ENCODE measurements around the gene GLB1L3. TPM values are rescaled to one million over a fixed set of nuclear protein-coding genes. Genes with fewer than 3 reads are reported as not detected.

GLB1L3 gene
- total RNA-seq, 1 experiment from 2014 or later: not detected

- no peak for TF ChIP-seq YY1 (IDR thresholded peaks at IDR 0.05; ENCODE audit: extremely low read depth, insufficient replicate concordance, low read depth, low read length)
These were observed 15.7 kb upstream of the GLB1L3 start (continued) for GRCh38 chr11:134260503-134260902.

DNA sequence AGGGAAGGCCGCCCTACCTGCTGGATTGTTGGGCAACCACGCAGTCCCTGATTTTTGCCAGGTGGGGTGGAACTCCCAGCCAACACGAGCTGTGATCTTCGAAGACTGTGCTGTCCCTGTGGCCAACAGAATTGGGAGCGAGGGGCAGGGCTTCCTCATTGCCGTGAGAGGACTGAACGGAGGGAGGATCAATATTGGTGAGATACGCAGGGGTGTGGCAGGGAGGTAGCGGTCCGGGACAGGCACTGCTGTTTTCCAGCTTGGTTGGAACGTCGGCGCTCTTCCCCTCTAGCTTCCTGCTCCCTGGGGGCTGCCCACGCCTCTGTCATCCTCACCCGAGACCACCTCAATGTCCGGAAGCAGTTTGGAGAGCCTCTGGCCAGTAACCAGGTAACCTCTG, 15.2 kb upstream of the GLB1L3 start:
- H3K9me3 ChIP-seq (ENCODE audit: control insufficient read depth in 1 of 2, insufficient read depth in 1 of 2, low read depth in 1 of 2, low read length in 2 of 2): no peaks in the 10 kb centered on the region
- peaks cover 4 to 8% of the 10 kb centered on the region in 2 experiments; a peak in 3 of 4 replicates for H3K36me3 ChIP-seq (ENCODE audit: control insufficient read depth in 1 of 2, insufficient read depth in 2 of 2, low read length in 2 of 2)
- DNase-seq (ENCODE audit: low read depth, low spot score) (no peak), ATAC-seq (no peak)
- no peaks in the 10 kb centered on the region for H3K27me3 ChIP-seq (ENCODE audit: insufficient read depth, low read length)
- H3K4me3 ChIP-seq (replicated peaks in 1 of 2; ENCODE audit: low read depth in 1 of 2, low read length in 2 of 2): no peak overlapping the region
- H3K9me2 ChIP-seq (ENCODE audit: insufficient read depth): no peaks in the 10 kb centered on the region
- RAD21 ChIA-PET (ENCODE audit: low non-redundant PET in 1 of 2, low total read pairs in 2 of 2, uncharacterized antibody in 2 of 2, unreplicated experiment in 2 of 2): no interaction called here
- H3K27ac ChIP-seq (ENCODE audit: low read depth, low read length): no peak overlapping the region
- H3K4me2 ChIP-seq (ENCODE audit: low read length): no peak overlapping the region
- H3K9ac ChIP-seq (ENCODE audit: low read length): no peak overlapping the region
- no peaks in the 10 kb centered on the region for H3K4me1 ChIP-seq (ENCODE audit: control insufficient read depth in 1 of 2, insufficient read depth in 2 of 2, low read length in 2 of 2)
- POLR2A ChIA-PET: no interaction called here
- TF ChIP-seq, protein P1, sequence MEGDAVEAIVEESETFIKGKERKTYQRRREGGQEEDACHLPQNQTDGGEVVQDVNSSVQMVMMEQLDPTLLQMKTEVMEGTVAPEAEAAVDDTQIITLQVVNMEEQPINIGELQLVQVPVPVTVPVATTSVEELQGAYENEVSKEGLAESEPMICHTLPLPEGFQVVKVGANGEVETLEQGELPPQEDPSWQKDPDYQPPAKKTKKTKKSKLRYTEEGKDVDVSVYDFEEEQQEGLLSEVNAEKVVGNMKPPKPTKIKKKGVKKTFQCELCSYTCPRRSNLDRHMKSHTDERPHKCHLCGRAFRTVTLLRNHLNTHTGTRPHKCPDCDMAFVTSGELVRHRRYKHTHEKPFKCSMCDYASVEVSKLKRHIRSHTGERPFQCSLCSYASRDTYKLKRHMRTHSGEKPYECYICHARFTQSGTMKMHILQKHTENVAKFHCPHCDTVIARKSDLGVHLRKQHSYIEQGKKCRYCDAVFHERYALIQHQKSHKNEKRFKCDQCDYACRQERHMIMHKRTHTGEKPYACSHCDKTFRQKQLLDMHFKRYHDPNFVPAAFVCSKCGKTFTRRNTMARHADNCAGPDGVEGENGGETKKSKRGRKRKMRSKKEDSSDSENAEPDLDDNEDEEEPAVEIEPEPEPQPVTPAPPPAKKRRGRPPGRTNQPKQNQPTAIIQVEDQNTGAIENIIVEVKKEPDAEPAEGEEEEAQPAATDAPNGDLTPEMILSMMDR (IDR thresholded peaks at IDR 0.05 in 2 of 3, conservative IDR thresholded peaks at IDR 0.05 in 1 of 3; ENCODE audit: borderline replicate concordance in 1 of 3, insufficient read depth in 1 of 3, low read depth in 2 of 3, low read length in 2 of 3): no peak
- TF ChIP-seq SIN3A (IDR thresholded peaks at IDR 0.05; ENCODE audit: low read depth): no peak
- TF ChIP-seq EZH2 (IDR thresholded peaks at IDR 0.05): no peak
- no peak for TF ChIP-seq SP1 (IDR thresholded peaks at IDR 0.05; ENCODE audit: low read depth)
- TF ChIP-seq JUND (IDR thresholded peaks at IDR 0.05): no peak
- TF ChIP-seq MAX (IDR thresholded peaks at IDR 0.05): no peak
- TF ChIP-seq FOSL1 (IDR thresholded peaks at IDR 0.05; ENCODE audit: low read depth): no peak
- TF ChIP-seq, protein P2, sequence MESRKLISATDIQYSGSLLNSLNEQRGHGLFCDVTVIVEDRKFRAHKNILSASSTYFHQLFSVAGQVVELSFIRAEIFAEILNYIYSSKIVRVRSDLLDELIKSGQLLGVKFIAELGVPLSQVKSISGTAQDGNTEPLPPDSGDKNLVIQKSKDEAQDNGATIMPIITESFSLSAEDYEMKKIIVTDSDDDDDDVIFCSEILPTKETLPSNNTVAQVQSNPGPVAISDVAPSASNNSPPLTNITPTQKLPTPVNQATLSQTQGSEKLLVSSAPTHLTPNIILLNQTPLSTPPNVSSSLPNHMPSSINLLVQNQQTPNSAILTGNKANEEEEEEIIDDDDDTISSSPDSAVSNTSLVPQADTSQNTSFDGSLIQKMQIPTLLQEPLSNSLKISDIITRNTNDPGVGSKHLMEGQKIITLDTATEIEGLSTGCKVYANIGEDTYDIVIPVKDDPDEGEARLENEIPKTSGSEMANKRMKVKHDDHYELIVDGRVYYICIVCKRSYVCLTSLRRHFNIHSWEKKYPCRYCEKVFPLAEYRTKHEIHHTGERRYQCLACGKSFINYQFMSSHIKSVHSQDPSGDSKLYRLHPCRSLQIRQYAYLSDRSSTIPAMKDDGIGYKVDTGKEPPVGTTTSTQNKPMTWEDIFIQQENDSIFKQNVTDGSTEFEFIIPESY (IDR thresholded peaks at IDR 0.05; ENCODE audit: extremely low read depth, insufficient replicate concordance, low read length): no peak
- TF ChIP-seq SRF (IDR thresholded peaks at IDR 0.05; ENCODE audit: low read depth): no peak
- no peak for TF ChIP-seq EZH2phosphoT487 (IDR thresholded peaks at IDR 0.05; ENCODE audit: borderline replicate concordance)
- TF ChIP-seq, protein P3, sequence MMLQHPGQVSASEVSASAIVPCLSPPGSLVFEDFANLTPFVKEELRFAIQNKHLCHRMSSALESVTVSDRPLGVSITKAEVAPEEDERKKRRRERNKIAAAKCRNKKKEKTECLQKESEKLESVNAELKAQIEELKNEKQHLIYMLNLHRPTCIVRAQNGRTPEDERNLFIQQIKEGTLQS (IDR thresholded peaks at IDR 0.05): no peak
- TF ChIP-seq ZFX (IDR thresholded peaks at IDR 0.05): no peak
- no peak for TF ChIP-seq TCF7L2 (IDR thresholded peaks at IDR 0.05; ENCODE audit: borderline replicate concordance, extremely low read depth, insufficient read depth, insufficient read length)
- TF ChIP-seq CBX3 (IDR thresholded peaks at IDR 0.05; ENCODE audit: low read depth): no peak
- no peak for TF ChIP-seq CEBPB (IDR thresholded peaks at IDR 0.05; ENCODE audit: low read depth)
- TF ChIP-seq YY1 (IDR thresholded peaks at IDR 0.05; ENCODE audit: extremely low read depth, insufficient replicate concordance, low read depth, low read length): no peak
- no peak for TF ChIP-seq EGR1 (IDR thresholded peaks at IDR 0.05; ENCODE audit: low read depth)
- TF ChIP-seq ELF1 (IDR thresholded peaks at IDR 0.05; ENCODE audit: borderline replicate concordance, low read depth): no peak
- TF ChIP-seq POLR2A (IDR thresholded peaks at IDR 0.05; ENCODE audit: borderline replicate concordance, extremely low read depth, insufficient read depth, insufficient read length): no peak
- no peaks in the 10 kb centered on the region for H4K20me1 ChIP-seq (ENCODE audit: insufficient read depth)
- no peak overlapping the region for H2AFZ ChIP-seq (ENCODE audit: low read depth, low read length, poor library complexity, severe bottlenecking)
- intact Hi-C loops (cut with micrococcal nuclease): no loop called here
- no TSS peak for BruUV-seq (replicated peaks)
- CTCF ChIA-PET: no interaction called here
- H3K79me2 ChIP-seq (ENCODE audit: insufficient read depth, low read length): no peaks in the 10 kb centered on the region
